G401.6 (cell line): Measurements from ENCODE around the gene ZNF283.
"Not testable (repeated sequence)": the region's sequence is repeated elsewhere in the genome, so short reads cannot be mapped to it uniquely, and the experiment has no call there.

Experiments
- FAIRE-seq: peaks from 2 replicates; lab custom pipeline; 2012; peaks lifted over from hg19 to GRCh38; lab: Jason Lieb, UNC

Gene ZNF283

DNA sequence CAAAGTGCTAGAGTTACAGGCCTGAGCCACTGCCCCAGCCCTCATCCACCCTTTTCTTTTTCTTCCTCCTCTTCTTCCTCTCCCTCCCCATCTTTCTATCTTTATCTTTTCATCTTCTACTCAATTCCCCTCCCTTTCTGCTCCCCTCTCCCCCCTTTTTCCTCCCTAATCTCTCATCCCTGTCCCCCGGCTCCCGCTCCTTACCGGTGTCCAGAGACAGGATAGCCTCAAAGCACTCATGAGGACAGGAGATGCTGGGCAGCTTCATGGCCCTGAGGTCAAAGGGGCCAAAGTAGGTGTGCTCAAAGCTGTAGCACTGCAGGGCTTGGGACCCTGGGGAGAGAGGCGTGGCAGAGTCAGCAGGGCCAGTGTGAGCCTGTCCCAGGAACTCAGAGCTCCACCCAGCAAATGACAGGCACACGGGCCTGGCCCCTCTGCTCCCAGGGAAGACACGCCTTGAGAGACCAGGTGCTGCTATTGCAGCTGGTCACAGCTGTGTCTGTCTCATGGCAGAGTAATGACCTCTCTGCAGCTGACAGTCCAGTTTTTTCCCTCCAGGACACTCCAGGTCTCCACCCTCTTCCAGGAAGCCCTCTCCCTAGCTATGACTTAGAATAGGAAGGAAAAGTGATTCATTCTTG lies 27.5 kb upstream of the ZNF283 start:
- FAIRE-seq: no peak

DNA sequence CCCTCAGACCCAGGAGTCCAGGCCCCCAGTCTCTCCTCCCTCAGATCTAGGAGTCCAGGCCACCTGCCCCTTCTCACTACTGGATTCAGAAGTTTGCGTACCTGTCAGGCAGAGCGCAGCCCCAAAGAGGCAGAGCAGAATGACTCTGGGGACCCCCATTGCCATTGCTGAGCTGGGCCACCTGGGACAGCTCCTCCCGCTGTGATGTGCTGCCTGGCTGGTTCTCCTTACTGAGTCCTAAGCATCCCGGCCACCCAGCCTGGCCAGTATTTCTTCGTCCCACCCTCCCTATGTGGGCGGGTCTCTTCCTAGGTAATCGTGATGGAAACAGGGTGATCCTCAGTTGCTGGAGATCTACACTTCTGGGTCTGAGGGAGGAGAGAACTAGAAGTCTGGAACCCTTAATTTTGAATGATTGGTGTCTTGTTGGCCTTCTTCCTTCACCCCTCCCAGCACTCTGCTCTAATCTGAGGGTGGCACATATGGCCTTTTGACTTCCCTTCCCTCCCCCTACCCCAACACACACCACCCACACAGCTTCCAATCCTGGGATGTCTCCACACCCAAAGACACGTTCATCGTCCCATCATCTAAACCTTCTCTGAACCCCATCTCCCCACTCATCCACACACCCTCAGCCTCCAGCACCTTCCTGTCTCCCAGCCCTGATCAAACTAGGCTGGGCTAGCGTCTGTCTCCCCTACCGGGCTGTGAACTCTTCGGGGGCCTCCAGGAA lies 24.7 kb upstream of the ZNF283 start, which contains the start of gene LYPD5:
Gene LYPD5 (minus strand): TSS at position 232 of the 736 bp plus-strand sequence. CDS start 67 bp downstream, at position 165.
- no peak for FAIRE-seq

DNA sequence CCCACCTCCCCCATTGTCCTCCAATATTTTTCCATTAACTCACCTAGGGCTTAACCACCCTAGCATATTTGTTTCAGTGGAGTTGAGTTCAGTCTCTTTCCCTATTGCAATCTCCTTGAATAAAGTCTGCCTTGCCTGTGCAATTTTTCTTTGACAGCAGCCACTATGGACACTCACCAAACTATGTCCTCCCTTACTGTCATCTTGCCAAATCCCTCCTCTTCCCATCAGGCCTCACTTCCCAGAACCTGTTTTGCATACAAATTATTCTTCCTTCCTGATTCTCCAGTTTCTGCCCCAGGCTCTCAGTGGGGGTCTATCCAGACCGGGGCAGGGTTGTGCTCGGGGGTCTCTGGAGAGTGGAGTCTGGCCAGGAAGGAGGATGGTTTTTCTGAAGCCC lies 22.7 kb upstream of the ZNF283 start:
- no peak for FAIRE-seq

DNA sequence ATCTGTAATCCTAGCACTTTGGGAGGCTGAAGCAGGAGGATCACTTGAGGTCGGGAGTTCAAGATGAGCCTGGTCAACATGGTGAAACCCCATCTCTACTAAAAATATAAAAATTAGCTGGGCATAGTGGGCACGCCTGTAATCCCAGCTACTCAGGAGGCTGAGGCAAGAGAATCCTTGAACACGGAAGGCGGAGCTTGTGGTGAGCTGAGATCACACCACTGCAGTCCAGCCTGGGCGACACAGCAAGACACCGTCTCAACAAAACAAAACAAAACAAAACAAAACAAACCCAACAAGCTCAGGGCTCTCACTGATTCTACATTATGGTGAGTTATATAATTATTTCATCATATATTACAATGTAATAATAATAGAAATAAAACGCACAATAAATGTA lies 20.7 kb upstream of the ZNF283 start:
- not testable (repeated sequence) for FAIRE-seq

DNA sequence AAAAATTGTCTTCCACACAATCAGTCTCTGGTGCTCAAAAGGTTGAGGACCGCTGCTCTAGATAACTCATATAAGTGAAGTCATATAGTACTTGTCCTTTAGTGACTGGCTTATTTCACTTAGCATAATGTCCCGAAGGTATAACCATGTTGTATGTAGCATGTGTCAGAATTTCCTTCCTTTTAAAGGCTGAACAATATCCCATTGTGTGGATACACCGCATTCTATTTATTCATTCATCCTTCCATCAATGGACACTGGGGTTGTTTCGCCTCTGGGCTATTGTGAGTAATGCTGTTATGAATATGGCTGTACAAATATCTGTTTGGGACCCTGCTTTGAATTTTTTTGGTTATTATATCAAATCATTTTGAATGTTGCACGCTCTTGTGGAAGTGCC lies 20.3 kb upstream of the ZNF283 start:
- no peak for FAIRE-seq

- no peak for FAIRE-seq
These were observed 19.5 kb upstream of the ZNF283 start for GRCh38 chr19:43807651-43808050.

DNA sequence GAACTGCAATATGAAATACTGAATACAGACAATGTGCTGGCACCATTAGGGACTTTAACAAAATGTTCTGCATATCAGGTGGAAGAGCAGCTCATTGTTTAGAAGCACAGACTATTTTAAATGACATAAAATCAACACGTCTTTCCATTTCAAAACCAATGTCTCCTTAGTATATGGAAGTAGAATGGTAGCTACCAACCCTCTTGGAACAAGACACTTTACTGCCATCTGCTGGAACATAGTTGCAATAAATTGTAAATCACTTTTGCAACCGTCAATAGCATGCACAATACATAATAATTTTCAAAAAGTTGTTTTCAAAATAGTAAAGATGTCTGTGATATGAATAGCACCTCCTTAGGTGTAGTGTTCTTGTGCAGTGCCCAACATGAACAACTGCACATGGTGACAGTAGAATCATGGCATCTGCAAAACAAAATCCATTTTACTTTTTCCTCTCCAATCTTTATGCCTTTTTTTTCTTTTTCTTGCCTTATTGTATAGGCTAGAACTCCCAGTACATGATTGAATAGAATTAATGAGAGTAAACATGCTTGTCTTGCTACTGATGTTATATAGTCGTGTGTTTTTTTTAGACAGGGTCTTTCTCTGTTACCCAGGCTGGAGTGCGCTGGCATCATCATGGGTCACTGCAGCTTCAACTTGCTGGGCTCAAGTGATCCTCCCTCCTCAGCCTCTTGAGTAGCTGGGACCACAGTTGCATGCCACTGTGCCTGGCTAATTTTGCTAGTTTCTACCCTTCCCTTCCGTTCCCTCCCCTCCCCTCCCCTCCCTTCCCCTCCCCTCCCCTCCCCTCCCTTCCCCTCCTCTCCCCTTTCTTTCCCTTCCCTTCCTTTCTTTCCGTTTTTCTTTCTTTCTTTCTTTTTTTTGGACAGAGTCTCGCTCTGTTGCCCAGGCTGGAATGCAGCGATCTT lies 17.1 kb upstream of the ZNF283 start:
- peak; percentile 95 for FAIRE-seq

GRCh38 chr19:43811837-43812236 lies 15.3 kb upstream of the ZNF283 start:
- FAIRE-seq: no peak

DNA sequence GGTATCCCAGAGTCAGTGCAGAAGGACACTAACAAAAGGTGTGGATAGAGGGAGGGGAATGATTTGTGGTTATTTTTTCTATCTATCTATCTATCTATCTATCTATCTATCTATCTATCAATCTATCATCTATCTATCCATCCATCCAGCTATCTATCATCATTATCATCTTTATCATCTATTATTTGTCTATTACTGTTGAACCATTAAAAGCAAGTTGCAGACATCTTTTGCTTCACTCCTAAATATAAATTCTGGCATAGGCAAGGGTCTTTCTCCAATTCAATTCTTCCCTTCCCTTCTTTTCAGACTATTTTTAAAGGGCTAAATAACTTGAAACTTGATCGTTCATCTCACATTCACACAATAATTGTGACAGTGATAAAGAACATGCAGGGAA lies 14.9 kb upstream of the ZNF283 start:
- FAIRE-seq: no peak

DNA sequence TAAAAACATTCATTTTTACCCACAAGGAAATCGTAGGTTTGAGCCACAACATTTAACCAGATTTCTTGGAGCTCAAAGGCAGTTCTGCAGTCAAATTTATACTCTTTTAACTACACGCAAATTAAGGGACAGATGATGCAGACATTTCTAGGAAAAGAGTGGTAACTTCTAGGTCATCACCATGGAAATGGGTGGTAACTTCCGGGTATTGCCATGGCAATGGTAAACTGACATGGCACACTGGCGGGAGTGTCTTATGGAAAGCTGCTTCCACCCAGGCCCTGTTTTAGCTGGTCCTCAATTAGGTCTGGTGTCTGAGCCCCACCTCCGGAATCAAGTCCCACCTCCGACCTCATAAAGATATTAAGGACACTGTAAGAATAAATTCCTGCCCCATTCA lies 14.4 kb upstream of the ZNF283 start:
- FAIRE-seq: no peak

DNA sequence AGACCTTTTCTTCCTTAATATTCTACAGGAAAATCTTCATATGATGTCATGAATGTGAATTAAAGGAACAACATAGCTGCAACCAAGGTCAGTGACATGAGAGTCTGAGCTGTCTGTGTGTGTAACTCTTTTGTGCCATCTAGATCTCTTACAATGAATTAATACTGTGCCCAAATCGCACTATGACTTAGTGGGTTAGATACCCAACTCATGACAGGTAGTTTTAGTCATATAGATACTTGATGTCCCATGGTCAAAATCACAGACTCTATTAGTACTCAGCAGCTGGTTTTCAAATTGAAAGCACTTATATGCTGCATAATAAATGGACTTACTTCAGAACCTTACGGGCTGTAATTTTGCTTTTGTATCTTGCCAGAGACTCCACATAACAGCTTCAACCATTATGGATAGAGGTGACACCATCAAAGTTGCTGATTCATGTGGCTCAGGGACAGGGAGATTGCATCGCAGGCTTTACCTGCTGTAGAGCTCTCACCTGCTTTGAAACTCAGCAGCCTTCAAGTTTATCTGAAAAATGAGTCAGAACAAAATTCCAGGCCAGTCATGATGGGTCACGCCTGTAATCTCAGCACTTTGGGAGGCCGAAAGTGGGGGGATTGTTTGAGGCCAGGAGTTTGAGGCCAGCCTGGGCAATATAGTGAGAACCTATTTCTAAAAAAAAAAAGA lies 12.3 kb upstream of the ZNF283 start:
- no peak for FAIRE-seq

- not testable (repeated sequence) for FAIRE-seq
These were observed 9.7 kb upstream of the ZNF283 start for GRCh38 chr19:43817454-43817853.

DNA sequence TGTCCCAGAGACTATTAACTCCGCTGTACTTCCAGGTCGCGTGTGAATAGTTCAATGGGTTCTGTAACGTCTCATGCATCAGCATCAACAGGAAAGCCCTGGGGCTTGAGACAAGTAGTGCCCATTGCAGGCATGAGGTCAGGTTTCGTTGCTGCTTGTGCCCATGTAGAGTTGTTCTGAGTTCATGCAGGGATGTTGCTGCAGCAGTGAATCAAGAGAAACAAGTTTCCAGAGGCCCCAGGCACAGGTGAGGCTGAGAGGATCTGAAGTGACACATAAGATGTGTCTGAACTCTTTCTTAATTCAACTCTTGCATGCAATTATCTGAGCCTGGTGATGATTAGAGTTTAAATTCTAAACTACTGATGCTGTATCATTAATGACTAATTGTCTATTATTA lies 8.6 kb upstream of the ZNF283 start:
- no peak for FAIRE-seq

DNA sequence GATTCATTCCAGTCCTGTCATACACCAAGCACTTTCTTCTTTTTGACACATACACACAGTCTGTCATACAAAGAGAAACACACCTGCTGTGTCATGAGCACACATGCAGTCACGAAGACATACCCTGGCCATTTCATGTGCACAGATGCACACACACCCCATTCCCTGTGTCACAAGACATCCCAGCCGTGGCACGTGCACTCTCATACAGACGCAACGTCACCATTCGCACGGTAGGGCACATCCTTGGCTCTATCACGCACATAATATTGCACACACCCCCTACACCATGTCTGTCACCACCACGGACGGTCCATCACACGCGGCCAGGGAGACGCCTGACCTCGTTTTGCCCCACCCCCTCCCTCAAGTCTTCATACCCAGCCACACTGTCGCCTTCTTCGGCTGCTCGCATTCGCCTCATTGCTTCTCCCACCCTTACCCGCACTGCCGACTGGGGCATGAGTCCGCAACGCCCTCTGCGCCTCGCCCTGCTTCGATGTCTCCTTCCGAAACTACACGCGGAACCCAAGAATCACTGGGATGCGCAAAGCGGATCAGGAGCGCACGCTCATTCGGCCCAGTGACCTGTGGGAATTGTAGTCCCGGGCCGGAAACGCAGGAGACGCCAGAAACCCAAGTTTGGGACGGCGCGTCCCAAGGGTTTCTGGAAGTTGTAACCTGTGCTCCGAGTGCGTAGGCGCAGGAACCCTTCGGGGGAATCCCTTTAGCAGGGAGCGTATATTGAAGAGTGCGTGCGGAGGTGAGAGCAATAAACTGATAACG lies 6.8 kb upstream of the ZNF283 start:
- no peak for FAIRE-seq

DNA sequence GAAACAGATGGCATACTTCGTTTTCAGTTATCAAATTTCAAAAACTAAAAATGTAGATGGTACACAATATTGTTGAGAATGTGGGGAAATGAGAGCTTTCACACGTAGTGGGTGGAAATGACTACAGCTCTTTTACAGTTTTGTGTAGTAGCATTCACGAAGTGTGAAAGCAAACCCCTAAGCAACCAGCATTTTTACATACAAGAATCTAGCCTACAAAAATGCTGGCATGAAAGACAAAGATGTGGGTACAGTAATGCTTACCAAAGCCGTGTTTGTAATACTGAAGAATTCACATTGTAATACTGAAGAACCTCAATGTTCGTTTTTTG lies 6.3 kb upstream of the ZNF283 start:
- FAIRE-seq: no peak

GRCh38 chr19:43823856-43824255 lies 3.3 kb upstream of the ZNF283 start:
- not testable (repeated sequence) for FAIRE-seq

DNA sequence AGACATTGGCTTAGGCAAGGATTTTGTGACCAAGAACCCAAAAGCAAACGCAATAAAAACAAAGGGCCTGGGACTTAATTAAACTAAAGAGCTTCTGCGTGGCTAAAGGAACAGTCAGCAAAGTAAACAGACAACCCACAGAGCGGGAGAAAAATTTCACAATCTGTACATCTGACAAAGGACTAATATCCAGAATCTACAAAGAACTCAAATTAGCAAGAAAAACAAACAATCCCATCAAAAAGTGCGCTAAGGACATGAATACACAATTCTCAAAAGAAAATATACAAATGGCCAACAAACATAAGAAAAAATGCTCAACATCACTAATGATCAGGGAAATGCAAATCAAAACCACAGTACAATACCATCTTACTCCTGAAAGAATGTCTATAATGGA lies 2.5 kb upstream of the ZNF283 start:
- FAIRE-seq: not testable (repeated sequence)

- no peak for FAIRE-seq
These were observed 12.0 kb downstream of the ZNF283 start for GRCh38 chr19:43839139-43839538.

GRCh38 chr19:43842007-43842406 lies 14.9 kb downstream of the ZNF283 start:
- FAIRE-seq: no peak

DNA sequence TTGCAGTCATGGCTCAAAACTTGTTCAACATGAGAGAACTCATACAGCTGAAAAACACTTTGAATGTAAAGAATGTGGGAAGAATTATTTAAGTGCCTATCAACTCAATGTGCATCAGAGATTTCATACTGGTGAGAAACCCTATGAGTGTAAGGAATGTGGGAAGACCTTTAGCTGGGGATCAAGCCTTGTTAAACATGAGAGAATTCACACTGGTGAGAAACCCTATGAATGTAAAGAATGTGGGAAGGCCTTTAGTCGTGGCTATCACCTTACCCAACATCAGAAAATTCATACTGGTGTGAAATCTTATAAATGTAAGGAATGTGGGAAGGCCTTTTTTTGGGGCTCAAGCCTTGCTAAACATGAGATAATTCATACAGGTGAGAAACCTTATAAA lies 20.1 kb downstream of the ZNF283 start:
- FAIRE-seq: no peak

GRCh38 chr19:43847884-43848283 lies 20.8 kb downstream of the ZNF283 start:
- FAIRE-seq: no peak

GRCh38 chr19:43848821-43849220 lies 21.7 kb downstream of the ZNF283 start:
- no peak for FAIRE-seq
